Nephron (organoid): Measurements from ENCODE around the gene FSTL4.

Source experiments
- H3K27ac Mint-ChIP-seq, 3 experiments: 2 replicates each; pipeline ENCODE4 v1.8.0; 2020; ENCODE audit warnings: mixed read lengths in 3 of 3, mild to moderate bottlenecking in 2 of 3, moderate library complexity in 1 of 3
- H3K27me3 Mint-ChIP-seq: 2 replicates; pipeline ENCODE4 v1.8.0; 2021; ENCODE audit warnings: low read depth, mild to moderate bottlenecking, moderate library complexity, mixed read lengths
- H3K36me3 Mint-ChIP-seq: 2 replicates; pipeline ENCODE4 v1.8.0; 2020; ENCODE audit warnings: low read depth, mixed read lengths
- H3K4me1 Mint-ChIP-seq: 2 replicates; pipeline ENCODE4 v1.8.0; 2020; ENCODE audit warnings: mixed read lengths
- H3K4me3 Mint-ChIP-seq, 3 experiments: 2 replicates each; pipeline ENCODE4 v1.8.0; 2020; ENCODE audit warnings: mild to moderate bottlenecking in 3 of 3, mixed read lengths in 3 of 3, moderate library complexity in 2 of 3
- H3K9me3 Mint-ChIP-seq: 2 replicates; pipeline ENCODE4 v1.8.0; 2020; ENCODE audit warnings: mixed read lengths
- CTCF ChIP-seq, 3 experiments: fragments of 200-600 bp; sonication (generic); IDR thresholded peaks; one replicate each; pipeline ENCODE4 v1.5.0; 2021; ENCODE audit warnings: antibody characterized with exemption in 3 of 3; ENCODE audit not compliant: unreplicated experiment in 3 of 3

The FSTL4 gene

DNA sequence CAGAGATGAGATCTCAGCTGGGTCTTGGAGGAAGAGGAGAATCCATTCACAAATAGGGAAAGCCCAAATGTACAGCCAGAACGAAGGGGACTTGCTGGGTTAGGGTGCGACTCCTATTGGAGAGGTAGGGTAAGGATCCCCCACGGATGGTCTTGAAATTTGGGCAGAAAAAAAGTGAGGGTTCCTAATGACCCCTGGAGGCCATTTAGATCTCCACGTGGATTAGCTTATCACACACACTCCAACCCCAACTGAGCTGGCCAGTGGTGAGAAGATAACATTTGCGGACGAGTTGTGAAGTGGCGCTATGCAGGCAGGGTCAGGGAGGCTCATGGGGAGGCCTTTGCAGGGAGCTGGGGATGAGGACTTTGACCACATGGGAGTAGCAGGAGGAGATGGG lies 86.0 kb downstream of the FSTL4 start:
- Mint-ChIP-seq H3K27ac (no peak overlapping the region), H3K9me3 (no peaks in the 10 kb centered on the region), H3K4me1 (peaks cover 56% of the 10 kb centered on the region), H3K27me3 (peaks cover 8% of the 10 kb centered on the region), H3K4me3 (no peak overlapping the region), H3K36me3 (no peaks in the 10 kb centered on the region)
- no peak for TF ChIP-seq CTCF (IDR thresholded peaks at IDR 0.05; ENCODE audit: unreplicated experiment in 3 of 3)

- Mint-ChIP-seq H3K27me3 (peaks cover 18% of the 10 kb centered on the region), H3K36me3 (no peaks in the 10 kb centered on the region), H3K9me3 (no peaks in the 10 kb centered on the region), H3K27ac (no peak overlapping the region), H3K4me1 (peaks cover 48% of the 10 kb centered on the region), H3K4me3 (no peak overlapping the region)
- TF ChIP-seq CTCF (IDR thresholded peaks at IDR 0.05; ENCODE audit: unreplicated experiment in 3 of 3): no peak
These were observed 87.2 kb downstream of the FSTL4 start for GRCh38 chr5:133525126-133525525.

GRCh38 chr5:133524666-133525065 lies 87.7 kb downstream of the FSTL4 start:
- Mint-ChIP-seq H3K36me3 (no peaks in the 10 kb centered on the region), H3K4me1 (peaks cover 44% of the 10 kb centered on the region), H3K27ac (no peak overlapping the region), H3K9me3 (no peaks in the 10 kb centered on the region), H3K4me3 (no peak overlapping the region), H3K27me3 (peaks cover 18% of the 10 kb centered on the region)
- no peak for TF ChIP-seq CTCF (IDR thresholded peaks at IDR 0.05; ENCODE audit: unreplicated experiment in 3 of 3)

DNA sequence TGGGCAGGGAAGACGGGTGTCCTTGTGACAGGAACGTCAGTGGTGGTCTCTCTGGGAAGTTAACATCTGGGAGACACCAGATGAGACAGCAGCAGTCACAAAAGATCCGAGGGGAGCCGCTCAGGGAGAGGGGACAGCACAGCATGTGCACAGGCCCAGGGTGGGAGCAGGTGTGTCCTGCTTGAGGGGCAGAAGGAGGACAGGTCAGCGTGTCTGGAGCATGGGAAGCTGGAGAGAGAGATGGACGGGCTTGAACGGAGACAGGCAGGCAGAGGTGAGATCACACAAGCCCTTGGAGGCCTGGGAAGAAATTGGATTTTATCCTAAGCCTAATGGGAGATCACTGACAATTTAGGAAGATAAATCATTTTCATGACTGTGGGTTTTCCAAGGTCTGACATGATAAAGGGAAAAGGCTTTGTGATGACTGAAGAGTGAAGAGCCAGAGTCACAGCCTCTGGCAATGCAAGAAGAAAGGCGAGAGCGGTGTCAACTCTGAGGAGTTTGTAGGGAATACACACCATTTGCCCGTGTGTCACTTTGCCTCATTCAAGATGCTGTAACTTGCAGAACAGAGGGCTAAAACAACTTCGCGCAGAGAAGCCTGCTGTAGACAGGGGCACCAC lies 88.3 kb downstream of the FSTL4 start:
- Mint-ChIP-seq H3K27ac (no peak overlapping the region), H3K9me3 (no peaks in the 10 kb centered on the region), H3K4me3 (no peak overlapping the region), H3K27me3 (peaks cover 18% of the 10 kb centered on the region), H3K36me3 (no peaks in the 10 kb centered on the region), H3K4me1 (peaks cover 43% of the 10 kb centered on the region)
- no peak for TF ChIP-seq CTCF (IDR thresholded peaks at IDR 0.05; ENCODE audit: unreplicated experiment in 3 of 3)

- TF ChIP-seq CTCF (IDR thresholded peaks at IDR 0.05; ENCODE audit: unreplicated experiment in 3 of 3): no peak
These were observed 89.2 kb downstream of the FSTL4 start for GRCh38 chr5:133523013-133523658.

GRCh38 chr5:133521801-133522200 lies 90.5 kb downstream of the FSTL4 start:
- Mint-ChIP-seq H3K27me3 (peaks cover 21% of the 10 kb centered on the region), H3K9me3 (no peaks in the 10 kb centered on the region), H3K4me1 (peaks cover 28% of the 10 kb centered on the region), H3K27ac (no peak overlapping the region), H3K4me3 (no peak overlapping the region), H3K36me3 (no peaks in the 10 kb centered on the region)
- no peak for TF ChIP-seq CTCF (IDR thresholded peaks at IDR 0.05; ENCODE audit: unreplicated experiment in 3 of 3)

More at GRCh38 chr5:133523013-133523658, 89.2 kb downstream of the FSTL4 start:
- no peaks in the 10 kb centered on the region for H3K9me3 Mint-ChIP-seq
- peaks cover 18% of the 10 kb centered on the region for H3K27me3 Mint-ChIP-seq
- H3K27ac Mint-ChIP-seq: no peak overlapping the region
- H3K4me1 Mint-ChIP-seq: peaks cover 35% of the 10 kb centered on the region
- no peak overlapping the region for H3K4me3 Mint-ChIP-seq
- no peaks in the 10 kb centered on the region for H3K36me3 Mint-ChIP-seq
